DMS53 treated with DMSO at 0.1 percent for 48 hours (cell line): ENCODE data around the gene KRTAP10-1.
"Not testable (repeated sequence)": the region's sequence is repeated elsewhere in the genome, so short reads cannot be mapped to it uniquely, and the experiment has no call there.

Source experiments
- DNase-seq: peaks from one replicate; lab custom pipeline; 2025; ENCODE audit not compliant: unreplicated experiment; lab: John Stamatoyannopoulos, UW

Gene KRTAP10-1

DNA sequence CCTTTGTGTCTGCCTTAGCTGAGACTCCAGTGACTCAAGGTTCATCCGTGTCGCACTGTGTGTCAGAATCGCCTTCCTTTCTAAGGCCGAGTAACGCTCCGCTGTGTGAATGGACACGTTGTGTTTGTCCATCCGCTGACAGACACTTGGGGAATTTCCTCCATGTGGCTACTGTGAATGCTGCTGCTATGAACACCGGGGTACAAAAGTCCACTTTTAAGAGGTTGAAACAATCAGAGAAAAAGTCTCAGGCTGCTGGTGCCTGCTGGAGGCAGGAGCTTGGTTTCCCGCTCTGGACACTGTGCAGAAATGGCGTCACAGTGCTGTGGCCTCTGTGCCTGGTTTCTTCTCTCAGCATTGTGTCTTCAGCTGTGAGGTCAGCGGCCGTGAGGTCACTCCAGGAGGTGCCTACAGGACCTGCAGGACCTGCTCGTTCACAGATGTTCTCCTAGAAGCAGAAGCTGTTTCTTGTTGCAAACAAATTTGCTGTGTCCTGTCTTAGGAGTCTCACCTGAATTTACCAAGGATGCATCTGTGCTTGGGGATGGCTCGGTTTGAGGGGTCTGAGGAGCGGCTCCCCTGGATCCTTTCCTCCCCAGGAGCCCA is 34.2 kb downstream of the KRTAP10-1 start:
- no peak for DNase-seq

GRCh38 chr21:44503901-44504399 is 36.0 kb downstream of the KRTAP10-1 start:
- DNase-seq = no peak

DNA sequence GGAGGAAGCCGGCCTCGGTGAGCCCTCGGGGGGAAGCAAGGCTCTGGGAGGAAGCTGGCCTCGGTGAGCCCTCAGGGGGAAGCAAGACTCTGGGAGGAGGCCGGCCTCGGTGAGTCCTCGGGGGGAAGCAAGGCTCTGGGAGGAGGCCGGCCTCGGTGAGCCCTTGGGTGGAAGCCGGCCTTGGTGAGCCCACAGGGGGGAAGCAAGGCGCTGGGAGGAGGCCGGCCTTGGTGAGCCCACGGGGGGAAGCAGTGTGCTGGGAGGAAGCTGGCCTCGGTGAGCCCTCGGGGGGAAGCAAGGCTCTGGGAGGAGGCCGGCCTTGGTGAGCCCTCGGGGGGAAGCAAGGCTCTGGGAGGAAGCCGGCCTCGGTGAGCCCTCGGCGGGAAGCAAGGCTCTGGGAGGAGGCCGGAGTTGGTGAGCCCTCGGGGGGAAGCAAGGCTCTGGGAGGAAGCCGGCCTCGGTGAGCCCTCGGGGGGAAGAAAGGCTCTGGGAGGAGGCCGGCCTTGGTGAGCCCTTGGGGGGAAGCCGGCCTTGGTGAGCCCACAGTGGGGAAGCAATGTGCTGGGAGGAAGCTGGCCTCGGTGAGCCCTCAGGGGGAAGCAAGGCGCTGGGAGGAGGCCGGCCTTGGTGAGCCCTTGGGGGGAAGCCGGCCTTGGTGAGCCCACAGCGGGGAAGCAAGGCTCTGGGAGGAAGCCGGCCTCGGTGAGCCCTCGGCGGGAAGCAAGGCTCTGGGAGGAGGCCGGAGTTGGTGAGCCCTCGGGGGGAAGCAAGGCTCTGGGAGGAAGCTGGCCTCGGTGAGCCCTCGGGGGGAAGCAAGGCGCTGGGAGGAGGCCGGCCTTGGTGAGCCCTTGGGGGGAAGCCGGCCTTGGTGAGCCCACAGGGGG is 36.7 kb downstream of the KRTAP10-1 start:
- DNase-seq = not testable (repeated sequence)

DNA sequence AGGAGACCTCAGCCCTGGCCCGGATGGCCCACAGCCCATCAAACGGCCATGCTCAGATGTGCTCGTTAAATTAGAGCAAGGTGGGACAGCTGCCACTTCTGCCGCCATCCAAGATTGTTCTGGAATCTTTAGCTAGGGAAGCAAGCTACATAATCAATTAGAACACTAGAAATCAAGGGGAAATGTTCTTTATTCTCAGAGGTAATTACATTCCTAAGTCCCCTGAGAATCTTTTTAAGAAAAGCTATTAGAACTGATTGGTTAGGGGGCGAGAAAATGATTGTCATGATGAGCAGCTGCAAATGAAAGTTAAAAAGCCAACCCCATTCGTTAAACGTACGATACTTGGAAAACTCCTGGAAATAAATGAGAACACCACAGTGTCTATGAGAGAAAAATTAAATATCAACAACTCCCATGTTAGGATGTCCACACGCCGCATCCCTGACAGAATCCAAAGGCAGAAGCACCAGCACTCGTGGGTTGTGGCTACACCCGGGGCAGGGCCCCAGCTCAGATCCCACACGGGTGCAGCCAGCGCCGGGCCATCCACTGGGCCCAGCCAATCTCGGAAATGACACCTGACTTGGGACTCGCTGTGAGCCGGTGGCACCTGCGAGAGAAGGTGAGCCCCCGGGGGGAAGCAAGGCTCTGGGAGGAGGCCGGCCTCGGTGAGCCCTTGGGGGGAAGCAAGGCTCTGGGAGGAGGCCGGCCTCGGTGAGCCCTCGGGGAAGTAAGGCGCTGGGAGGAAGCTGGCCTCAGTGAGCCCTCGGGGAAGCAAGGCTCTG is 37.6 kb downstream of the KRTAP10-1 start:
- no peak for DNase-seq

DNA sequence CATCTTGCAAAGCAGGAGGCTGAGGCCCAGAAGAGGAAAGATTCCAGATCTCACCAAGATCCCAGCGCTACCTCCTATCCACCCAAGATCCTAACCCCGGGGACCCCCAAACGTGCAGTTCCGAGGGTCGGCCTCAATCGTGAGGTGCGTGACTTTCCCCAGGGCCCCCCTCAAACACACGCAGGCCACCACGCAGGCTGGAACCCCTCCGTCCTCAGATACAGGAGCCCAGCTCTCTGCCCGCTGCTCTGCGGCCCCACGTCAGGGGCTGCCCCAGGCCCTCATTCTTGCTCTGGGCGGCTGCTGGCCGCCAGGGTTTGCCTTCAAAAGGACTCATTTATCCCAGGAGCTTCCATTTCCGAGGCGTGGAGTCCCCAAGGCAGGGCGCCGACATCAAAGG is 39.9 kb downstream of the KRTAP10-1 start:
- DNase-seq = no peak

GRCh38 chr21:44499631-44500030 is 40.4 kb downstream of the KRTAP10-1 start:
- no peak for DNase-seq

GRCh38 chr21:44499211-44499560 is 40.8 kb downstream of the KRTAP10-1 start:
- DNase-seq = no peak

DNA sequence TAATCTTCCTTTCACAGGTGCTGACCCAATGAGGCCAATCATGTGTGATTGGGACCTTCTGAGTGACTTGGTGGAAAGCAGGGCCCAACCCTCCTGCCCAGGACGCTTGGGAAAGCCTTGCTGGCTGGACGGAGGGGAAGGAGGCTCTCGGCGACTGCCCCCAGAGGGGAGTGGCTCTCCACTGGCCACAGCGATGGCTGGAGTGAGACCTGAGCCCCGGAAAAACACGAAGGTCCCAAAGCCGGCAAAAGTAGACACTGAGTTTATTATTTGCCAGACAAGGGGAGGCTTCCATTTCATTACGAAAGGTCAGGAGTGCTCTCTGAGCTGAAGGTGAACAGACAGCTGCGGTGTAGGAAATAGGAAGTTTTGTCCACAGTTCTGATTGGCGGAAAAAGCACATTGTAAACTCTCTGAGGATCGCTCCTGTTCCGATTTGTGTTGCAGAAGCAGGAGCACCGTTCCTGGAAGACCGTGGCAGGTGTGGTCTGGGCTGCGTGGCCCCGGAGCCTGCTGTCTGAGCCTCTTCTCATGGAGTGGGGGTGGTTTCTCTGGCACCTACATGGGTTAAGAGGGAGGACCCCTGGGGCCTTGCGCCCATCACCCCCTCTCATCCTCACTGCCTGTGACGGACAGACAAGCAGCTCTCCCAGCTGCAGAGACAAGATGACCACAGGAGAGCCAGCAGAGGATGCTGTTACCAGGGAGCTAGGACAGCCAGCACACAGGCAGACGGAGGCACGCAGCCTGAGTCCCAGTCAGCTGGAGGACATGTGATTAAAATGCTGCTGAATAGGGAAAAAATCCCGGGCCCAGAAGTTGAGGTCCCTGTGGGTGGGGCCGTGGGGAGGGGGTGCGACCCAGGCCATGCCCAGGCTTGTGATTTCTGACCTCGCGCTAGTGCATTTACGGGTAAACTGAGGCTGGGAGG is 41.5 kb downstream of the KRTAP10-1 start:
- DNase-seq = no peak

GRCh38 chr21:44497703-44498126 is 42.3 kb downstream of the KRTAP10-1 start:
- no peak for DNase-seq

GRCh38 chr21:44496564-44497550 is 43.1 kb downstream of the KRTAP10-1 start:
- DNase-seq = peak; percentile 48

DNA sequence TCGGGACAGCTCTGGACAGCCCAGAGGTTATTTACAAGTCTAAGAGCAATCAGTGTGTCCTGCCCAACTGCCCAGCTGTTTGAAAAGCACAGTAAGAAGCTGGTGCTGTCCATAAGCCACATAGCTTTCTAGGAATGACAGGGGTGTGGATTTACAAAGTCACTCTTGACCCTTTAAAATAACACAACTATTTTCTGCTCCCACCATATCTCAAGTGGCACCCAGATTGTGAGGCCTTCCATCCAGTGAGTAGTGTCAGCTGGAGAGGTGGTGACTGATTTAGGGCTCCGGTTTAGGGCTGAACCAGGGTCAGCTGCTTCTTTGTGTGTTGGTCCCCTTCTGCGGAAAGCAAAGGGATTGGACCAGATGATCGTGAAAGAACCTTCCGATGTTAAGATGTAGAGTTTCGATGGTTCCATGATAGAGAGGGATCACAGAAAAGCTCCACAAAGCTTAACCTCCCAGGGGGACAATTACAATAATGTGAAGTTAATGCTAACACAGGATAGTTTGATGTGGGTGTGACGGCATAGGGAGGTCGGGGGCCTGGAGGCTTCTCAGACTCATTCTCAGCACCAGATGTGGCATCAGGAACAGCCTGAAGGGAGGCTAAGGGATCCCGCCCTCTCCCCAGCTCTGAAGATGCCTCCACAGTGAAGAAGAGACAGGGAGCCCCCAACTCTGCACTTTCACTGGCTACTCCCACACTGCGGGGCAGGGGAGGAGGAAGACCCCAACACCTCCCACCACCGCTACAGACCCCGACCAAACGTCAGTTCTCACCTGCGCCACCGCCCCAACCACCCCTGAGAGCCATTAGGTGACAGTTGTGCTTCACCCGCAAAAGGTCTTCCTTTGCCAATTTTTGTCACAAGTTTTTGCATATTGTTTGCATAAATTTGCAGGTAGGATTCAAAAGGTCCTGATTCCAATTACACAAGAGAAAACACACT is 44.1 kb downstream of the KRTAP10-1 start:
- no peak for DNase-seq

DNA sequence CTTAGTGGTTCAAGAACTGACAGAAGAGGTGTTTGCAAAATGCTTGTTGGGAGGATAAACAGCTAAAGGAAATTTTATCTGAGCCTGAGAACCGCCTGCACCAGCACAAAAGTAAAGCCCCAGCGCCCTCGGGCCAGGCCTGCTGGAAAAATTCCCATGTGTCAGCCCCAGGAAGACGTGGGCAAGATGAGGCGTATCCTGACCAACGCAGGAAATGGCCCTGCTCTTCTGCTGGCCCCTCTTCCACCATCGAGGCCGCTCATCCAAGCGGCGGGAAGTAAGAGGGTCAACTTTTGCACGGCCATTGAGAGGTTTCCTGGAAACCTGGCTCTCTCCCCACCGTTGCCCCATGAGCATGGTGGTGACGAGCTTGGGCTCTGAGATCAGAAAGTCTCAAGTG is 45.0 kb downstream of the KRTAP10-1 start:
- no peak for DNase-seq

GRCh38 chr21:44494418-44494817 is 45.6 kb downstream of the KRTAP10-1 start:
- no peak for DNase-seq

GRCh38 chr21:44492567-44493385 is 47.2 kb downstream of the KRTAP10-1 start:
- DNase-seq = no peak

DNA sequence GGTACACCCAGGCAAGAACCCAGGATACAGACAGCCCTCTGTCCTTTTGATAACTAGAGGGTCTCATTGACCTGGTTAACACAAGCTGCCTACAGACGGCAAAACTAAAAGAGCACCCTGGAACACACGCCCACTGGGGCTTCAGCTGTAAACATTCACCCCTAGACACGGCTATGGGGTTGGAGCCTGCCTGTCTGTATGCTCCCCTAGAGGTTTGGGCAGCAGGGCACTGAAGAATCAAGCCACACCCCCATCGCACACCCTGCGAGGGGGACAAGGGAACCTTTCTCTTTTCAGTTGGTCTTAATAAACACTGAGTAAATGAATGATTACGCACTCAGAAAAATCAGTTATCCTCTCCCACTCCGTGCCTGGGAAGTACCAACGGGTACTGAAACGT is 49.2 kb downstream of the KRTAP10-1 start:
- DNase-seq = no peak

GRCh38 chr21:44490405-44490804 is 49.6 kb downstream of the KRTAP10-1 start:
- no peak for DNase-seq

- DNase-seq = no peak
Observed at GRCh38 chr21:44489962-44490361, 50.0 kb downstream of the KRTAP10-1 start.
